NB4 (cell line): ENCODE results near the gene FSD1L.

Experiments used
- POLR2A ChIP-seq: IDR thresholded peaks from 2 replicates; pipeline ENCODE4 v1.6.1; 2011; ENCODE audit warnings: mild to moderate bottlenecking; ENCODE audit not compliant: insufficient read length; ENCODE audit errors: extremely low read depth
- TF ChIP-seq, protein P1 (sequence below): IDR thresholded peaks from one replicate; pipeline ENCODE4 v1.5.1; 2012; ENCODE audit warnings: low read depth, low read length

DNA sequence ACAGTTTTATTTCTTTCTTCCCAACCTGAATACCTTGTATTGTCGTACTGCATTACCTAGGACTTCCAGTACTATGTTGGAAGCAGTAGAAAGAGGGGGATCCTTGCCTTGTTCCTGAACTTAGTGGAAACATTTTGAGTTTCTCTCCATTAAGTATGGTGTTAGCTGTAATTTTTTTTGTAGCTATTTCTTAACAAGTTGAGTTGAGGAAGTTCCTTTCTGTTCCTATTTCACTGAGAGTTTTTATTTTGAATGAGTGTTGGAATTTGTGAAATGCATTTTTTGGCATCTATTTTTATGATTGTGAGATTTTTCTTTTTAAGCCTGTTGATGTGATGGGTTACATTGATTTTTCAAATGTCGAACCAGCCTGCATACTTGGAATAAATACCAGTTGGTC is 49.0 kb downstream of the FSD1L start:
- TF ChIP-seq, protein P1, sequence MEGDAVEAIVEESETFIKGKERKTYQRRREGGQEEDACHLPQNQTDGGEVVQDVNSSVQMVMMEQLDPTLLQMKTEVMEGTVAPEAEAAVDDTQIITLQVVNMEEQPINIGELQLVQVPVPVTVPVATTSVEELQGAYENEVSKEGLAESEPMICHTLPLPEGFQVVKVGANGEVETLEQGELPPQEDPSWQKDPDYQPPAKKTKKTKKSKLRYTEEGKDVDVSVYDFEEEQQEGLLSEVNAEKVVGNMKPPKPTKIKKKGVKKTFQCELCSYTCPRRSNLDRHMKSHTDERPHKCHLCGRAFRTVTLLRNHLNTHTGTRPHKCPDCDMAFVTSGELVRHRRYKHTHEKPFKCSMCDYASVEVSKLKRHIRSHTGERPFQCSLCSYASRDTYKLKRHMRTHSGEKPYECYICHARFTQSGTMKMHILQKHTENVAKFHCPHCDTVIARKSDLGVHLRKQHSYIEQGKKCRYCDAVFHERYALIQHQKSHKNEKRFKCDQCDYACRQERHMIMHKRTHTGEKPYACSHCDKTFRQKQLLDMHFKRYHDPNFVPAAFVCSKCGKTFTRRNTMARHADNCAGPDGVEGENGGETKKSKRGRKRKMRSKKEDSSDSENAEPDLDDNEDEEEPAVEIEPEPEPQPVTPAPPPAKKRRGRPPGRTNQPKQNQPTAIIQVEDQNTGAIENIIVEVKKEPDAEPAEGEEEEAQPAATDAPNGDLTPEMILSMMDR: no peak
- TF ChIP-seq POLR2A: no peak
